ENCODE measurements around the gene FYCO1.

Gene FYCO1

DNA sequence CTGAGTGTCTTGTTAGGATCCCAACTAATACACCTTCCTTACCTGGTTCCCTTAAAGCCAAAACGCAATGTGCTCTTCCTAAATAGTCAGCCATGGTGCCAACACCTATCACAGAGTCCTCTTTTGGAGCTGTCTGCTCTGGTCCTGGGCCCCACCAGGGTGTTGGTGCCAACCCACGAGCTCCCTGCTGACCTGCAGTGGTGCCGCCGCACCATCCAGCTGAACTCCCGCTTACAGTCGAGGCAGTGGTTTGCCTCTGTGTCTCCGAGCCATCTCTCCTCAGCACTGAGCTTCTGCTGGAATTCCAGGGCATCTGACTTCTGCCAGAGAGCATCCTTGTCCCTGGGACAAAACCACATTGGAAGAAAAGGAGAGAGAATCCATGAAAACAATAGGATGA is 36.4 kb downstream of the FYCO1 start:
- DNase-seq = no peak

GRCh38 chr3:45958321-45958791 is 37.3 kb downstream of the FYCO1 start:
- DNase-seq = no peak

- no peak for DNase-seq
Observed at GRCh38 chr3:45957586-45957985, 38.0 kb downstream of the FYCO1 start.

GRCh38 chr3:45955706-45956105 is 39.9 kb downstream of the FYCO1 start:
- DNase-seq = no peak

DNA sequence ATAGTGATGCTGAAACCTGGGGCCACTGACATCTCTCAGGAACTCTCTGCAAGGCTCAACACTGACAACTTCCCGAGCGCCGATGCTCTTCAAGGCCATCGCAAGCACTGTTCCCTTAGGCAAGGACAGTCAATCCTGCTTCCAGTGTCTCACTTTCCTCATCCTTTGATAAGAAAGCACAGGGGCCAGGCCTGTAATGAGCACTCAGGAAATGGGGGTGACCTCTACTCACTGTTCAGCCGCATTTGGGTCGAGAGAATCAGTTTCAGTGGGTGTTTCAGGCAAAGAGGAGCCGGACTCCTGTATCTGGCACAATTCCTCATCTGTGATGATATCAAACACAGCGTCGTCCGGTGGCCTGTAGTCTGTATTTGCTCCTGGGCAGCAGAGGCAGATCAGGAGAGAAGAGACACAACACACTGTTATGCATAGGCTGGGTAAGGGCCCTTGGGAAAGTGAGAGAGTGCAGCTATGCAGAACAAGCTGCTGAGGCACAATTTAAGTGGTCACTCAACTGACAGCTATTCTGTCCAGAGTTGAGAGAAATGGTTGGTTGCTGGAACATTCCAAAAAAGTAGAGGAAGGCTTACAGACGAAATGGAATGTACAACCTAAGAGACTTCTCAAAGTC is 40.5 kb downstream of the FYCO1 start:
- no peak for DNase-seq

DNA sequence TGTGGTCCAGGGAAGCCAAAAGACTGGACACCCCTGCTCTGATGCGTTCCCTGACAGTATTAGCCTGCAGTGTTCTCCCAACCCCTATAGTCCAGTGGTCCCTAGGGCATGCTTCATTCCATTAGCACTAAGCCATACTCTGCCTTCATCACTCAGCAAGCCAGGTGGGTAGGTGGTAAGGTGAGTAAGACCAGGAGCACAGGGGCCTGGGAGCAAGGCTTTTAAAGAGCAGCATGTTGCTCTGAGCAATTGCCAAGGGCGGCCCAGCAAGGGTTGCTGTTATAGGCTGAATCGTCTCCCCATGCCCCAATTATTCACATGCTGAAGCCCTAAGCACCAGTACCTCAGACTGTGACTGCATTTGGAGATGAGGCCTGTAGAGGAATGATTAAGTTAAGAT is 41.3 kb downstream of the FYCO1 start:
- no peak for DNase-seq

- no peak for DNase-seq
Observed at GRCh38 chr3:45953536-45953935, 42.1 kb downstream of the FYCO1 start.

DNA sequence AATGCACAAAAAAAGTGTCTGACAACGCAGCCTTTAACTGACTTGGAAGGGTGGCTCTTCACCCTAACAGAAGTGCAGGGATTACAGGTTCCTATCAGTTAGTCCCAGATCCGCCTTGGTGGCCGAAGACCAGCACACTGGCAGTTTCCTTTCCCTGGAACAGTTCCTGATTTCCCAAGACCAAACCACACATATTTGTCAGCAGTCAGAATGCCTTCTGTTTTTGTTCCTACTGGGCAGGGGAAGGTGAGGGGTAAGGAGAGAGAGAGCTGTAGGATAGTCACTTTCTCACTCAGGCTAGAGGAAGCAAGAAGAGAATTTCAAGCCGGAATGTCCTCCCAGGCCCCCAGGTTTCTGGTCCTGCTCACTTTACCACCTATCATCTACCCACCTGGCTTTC is 43.2 kb downstream of the FYCO1 start:
- DNase-seq = no peak

GRCh38 chr3:45951946-45952345 is 43.7 kb downstream of the FYCO1 start:
- no peak for DNase-seq

- DNase-seq = no peak
Observed at GRCh38 chr3:45950686-45951600, 44.7 kb downstream of the FYCO1 start.

DNA sequence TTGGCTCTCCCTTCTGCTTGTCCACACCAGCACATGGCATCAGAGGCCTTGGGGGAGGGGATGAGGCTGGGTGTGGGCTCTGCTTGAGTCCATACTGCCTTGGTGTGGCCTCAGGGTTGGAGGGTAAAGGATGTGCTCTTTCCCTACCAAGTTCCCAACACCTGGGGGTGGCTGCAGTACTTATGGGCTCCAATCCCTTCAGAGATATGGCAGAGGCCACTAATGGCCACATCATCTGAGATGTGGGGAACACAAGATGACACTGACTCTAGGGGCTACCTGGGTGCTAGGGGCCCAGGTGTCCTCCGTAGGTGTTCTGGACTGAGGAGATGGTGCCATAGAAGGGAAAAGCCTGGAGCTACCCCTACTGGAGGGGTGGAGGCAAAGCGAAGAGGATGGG is 45.5 kb downstream of the FYCO1 start:
- DNase-seq = no peak

DNA sequence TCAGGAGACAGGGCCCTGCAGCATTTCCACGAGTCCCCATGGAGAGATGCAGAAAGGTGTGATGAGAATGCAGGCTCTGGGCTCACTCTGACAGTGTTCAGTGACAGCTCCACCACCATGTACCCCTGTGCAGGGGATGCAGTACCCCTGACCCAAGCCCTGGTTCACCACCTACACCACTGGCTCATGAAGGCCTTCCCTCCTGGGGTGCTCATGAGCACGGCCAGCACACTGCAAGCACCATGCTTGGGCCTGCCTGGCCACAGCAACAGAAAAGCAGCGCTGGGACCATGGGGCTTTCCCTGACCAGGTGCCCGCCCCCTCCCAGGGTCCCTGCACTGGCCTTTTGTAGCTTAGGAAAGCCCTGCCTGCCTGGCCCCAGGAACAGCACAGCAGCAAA is 46.2 kb downstream of the FYCO1 start:
- no peak for DNase-seq

DNA sequence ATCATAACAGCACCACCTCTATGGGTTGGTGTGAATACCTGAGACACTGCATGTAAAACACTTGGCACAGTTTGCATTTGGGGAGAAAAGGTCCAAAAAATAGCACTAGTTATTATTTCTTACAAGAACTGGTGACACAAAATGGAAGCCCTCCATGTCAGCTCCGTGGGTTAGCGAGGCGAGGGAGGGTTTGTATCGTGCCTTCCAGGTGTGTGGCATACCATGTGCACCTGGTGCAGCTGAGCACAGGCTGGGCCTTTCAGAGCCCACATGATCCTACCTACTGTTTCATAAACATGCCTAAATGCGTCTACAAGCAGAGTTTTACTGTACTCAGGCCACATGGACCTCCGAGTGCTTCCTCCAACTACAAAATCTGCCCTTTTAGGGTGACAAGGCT is 46.7 kb downstream of the FYCO1 start:
- DNase-seq = no peak

DNA sequence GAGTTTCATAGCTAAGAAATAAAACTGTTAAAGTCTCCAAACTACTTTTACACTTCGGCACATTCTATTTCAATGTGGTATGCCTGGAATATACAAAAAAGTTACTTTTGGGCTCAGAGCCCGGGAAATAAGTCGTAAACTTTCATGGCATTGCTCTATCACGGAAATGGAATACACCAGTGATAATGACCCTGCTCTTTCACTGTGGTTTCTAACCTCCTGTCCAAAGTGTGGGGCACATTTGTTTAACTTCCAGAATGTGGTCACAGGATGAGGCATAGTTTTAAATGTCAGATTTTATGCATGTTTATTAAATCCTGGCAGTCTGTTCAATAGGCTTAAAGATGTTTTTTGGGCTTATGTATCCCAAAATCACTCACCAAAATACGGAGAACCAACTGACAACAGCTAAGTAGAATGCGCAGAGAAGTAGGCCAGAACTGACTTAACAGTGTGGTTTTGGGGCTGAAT is 47.3 kb downstream of the FYCO1 start:
- DNase-seq = no peak

GRCh38 chr3:45947361-45947760 is 48.3 kb downstream of the FYCO1 start:
- DNase-seq = no peak

DNA sequence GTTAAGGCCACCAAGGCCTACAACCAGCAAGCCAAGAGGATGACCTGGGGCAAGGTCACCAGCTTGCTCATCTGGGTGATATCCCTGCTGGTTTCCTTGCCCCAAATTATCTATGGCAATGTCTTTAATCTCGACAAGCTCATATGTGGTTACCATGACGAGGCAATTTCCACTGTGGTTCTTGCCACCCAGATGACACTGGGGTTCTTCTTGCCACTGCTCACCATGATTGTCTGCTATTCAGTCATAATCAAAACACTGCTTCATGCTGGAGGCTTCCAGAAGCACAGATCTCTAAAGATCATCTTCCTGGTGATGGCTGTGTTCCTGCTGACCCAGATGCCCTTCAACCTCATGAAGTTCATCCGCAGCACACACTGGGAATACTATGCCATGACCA is 48.7 kb downstream of the FYCO1 start:
- DNase-seq = no peak

DNA sequence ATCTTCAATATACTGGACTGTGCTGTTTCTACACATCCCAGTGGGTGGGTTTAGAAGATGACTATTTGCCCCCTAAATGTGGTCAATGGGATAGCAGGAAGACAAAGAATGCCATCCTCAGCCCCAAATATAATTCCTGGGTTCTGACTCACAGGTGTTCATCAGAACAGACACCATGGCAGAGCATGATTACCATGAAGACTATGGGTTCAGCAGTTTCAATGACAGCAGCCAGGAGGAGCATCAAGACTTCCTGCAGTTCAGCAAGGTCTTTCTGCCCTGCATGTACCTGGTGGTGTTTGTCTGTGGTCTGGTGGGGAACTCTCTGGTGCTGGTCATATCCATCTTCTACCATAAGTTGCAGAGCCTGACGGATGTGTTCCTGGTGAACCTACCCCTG is 49.3 kb downstream of the FYCO1 start:
- DNase-seq = no peak

DNA sequence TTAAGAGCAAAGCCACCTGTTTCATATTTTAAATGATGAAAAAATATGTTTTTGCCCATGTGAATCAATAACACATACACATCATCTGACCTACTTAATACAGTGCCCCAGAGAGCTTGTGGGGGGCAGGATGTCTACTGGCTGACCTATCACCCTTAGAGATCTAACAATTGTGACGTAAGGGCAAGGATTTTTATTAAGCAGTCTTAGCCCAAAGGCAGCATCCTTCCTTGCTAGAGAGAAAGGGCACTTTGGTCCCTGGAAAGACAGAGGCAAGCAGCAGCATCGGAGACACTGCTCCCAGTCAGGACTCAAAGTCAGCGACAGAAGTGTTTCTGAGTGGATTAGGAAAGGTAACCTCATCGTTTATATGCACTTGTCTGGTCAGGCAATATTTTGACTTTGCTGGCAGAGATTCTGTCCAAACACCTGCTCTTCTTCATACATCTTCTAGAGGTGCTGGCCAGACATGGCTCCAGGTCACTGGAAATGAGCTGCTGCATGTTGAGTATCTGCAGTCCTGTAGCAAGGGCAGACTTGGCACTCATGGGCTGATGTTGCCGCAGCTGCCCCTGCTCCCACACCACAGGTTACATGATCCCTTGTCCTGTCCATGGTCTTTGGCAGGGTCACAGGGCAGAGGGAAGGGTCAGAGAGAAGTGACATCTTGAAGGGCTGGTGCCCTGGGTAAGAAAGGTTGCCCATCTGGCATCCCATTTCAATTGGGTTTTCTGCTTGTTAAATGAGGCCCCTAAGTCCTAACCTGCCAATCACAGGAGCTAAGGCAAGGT is 50.6 kb downstream of the FYCO1 start:
- DNase-seq = no peak

GRCh38 chr3:45943207-45943846 is 52.3 kb downstream of the FYCO1 start, which contains the start of gene CXCR6:
Gene CXCR6 (plus strand): TSS chr3:45943464. CDS start chr3:45946482, 3,018 bp downstream.
- DNase-seq = no peak

GRCh38 chr3:45942051-45942825 is 53.4 kb downstream of the FYCO1 start:
- no peak for DNase-seq

DNA sequence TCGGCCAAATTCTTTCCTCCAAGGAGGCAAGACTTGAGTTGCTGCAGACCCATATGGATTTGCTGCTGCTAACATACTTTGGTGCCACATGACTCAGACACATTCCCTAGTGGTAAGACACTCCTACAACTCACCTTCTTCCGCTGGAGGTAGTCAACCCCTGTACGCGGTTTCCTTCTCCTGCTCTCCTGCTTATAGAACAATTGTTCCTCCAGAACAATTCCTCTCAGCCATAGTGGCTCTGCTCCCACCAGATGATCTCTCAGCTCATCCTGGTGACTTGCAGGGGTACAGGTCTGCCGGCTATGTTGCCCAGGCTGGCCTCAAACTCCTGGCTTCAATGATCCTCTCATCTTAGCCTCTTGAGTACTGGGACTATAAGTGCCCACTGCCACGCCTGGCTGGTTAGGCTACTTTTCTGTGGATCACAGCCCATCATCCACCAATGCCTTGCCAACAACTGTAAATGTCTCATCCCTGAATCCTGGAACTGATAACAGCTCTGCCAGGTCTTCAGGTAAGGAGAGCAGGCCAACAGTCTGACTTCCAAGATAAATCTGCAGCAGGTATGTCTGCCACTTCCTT is 54.8 kb downstream of the FYCO1 start:
- DNase-seq = no peak
